ENCODE measurements around the gene RCSD1.

The RCSD1 gene

DNA sequence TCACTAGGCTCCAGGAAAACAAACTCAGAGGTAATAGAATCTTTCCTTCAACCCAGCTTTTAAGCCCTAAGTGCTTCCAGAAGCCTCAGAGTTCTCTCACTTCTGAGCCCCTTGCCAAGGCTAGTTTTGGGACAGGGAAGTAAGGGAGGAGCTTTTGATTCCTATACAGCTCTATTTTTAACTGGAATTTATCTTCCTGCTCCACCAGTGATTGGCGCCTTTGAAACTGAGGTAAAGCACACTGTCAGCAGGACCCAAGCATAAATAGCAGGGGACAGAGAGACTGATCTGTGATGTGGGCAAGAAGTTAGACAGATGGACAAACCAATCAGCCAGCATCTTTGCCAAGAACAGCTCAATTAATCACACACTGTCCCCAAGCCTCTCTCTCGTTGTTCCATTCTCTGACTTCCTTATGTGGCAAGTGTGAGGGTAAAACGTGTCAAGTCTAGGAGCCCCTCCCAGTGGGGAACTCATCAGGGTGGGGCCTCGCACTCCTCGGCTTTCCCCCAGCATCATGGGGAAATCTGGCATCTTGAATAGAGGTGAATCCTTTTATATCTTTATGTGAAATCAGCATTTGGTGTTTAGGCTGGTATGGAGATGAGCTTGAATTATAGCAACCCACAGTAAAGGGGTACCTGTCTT, 51.5 kb downstream of the RCSD1 start:
- Histone ChIP-seq H3K14ac (ENCODE audit: low read length) (peak overlapping the region; percentile 80), H2AFZ (ENCODE audit: insufficient read depth, low read length, poor library complexity) (no peak overlapping the region), H2BK120ac (ENCODE audit: insufficient read depth, low read length, poor library complexity) (peak overlapping the region; percentile 92), H3K79me1 (ENCODE audit: low read length) (peaks cover 50% of the 10 kb centered on the region), H2BK12ac (ENCODE audit: low read length) (peak overlapping the region; percentile 83), H3K27ac (ENCODE audit: low read depth, low read length) (peak overlapping the region; percentile 92), H2AK5ac (ENCODE audit: low read length) (peak overlapping the region; percentile 52), H3K9me3 (ENCODE audit: insufficient read depth, low read depth, low read length) (no peaks in the 10 kb centered on the region), H3K4me2 (ENCODE audit: low read length) (peak overlapping the region; percentile 22), H3K4me1 (ENCODE audit: control insufficient read depth in 1 of 2, insufficient read depth in 2 of 2, low read length in 2 of 2) (peaks cover 53 to 57% of the 10 kb centered on the region in 2 experiments), H3K79me2 (ENCODE audit: control insufficient read depth, insufficient read depth, low read length, poor library complexity) (peaks cover 1% of the 10 kb centered on the region), H3K23ac (ENCODE audit: low read length) (no peak overlapping the region), H4K12ac (ENCODE audit: low read depth, low read length) (no peak overlapping the region), H4K8ac (ENCODE audit: low read depth, low read length) (peak overlapping the region; percentile 54), H3K27me3 (ENCODE audit: insufficient read depth, low read length) (no peaks in the 10 kb centered on the region), H3K4me3 (ENCODE audit: low read depth, low read length) (no peak overlapping the region), H4K91ac (ENCODE audit: low read depth, low read length) (peak overlapping the region; percentile 95), H2BK5ac (ENCODE audit: low read depth, low read length, poor library complexity) (peak overlapping the region; percentile 94), H3K36me3 (ENCODE audit: control insufficient read depth in 1 of 2, insufficient read depth in 2 of 2, low read length in 2 of 2) (no peaks in the 10 kb centered on the region), H3K4ac (ENCODE audit: low read depth, low read length) (peak overlapping the region; percentile 53), H3K18ac (ENCODE audit: low read length) (peak overlapping the region; percentile 86), H3K9ac (ENCODE audit: low read length) (no peak overlapping the region)
- no peak for DNase-seq
- WGBS (ENCODE audit: extremely low coverage, insufficient coverage, insufficient read length), result no CpG with 5 or more reads among the region's 5 CpGs

GRCh38 chr1:167683226-167683625, 53.2 kb downstream of the RCSD1 start:
- WGBS (ENCODE audit: extremely low coverage, insufficient coverage, insufficient read length), result no CpG with 5 or more reads among the region's 6 CpGs
- Histone ChIP-seq H3K27ac (ENCODE audit: low read depth, low read length) (peak overlapping the region; percentile 36), H2BK5ac (ENCODE audit: low read depth, low read length, poor library complexity) (peak overlapping the region; percentile 82), H3K4me1 (ENCODE audit: control insufficient read depth in 1 of 2, insufficient read depth in 2 of 2, low read length in 2 of 2) (peaks cover 56 to 57% of the 10 kb centered on the region in 2 experiments), H3K9ac (ENCODE audit: low read length) (no peak overlapping the region), H3K4me3 (ENCODE audit: low read depth, low read length) (no peak overlapping the region), H3K4me2 (ENCODE audit: low read length) (no peak overlapping the region), H3K36me3 (ENCODE audit: control insufficient read depth in 1 of 2, insufficient read depth in 2 of 2, low read length in 2 of 2) (no peaks in the 10 kb centered on the region), H3K27me3 (ENCODE audit: insufficient read depth, low read length) (no peaks in the 10 kb centered on the region), H4K91ac (ENCODE audit: low read depth, low read length) (peak overlapping the region; percentile 95), H4K12ac (ENCODE audit: low read depth, low read length) (no peak overlapping the region), H2AFZ (ENCODE audit: insufficient read depth, low read length, poor library complexity) (peak overlapping the region; percentile 37), H3K79me2 (ENCODE audit: control insufficient read depth, insufficient read depth, low read length, poor library complexity) (peaks cover 1% of the 10 kb centered on the region), H2AK5ac (ENCODE audit: low read length) (peak overlapping the region; percentile 96), H3K4ac (ENCODE audit: low read depth, low read length) (peak overlapping the region; percentile 65), H3K18ac (ENCODE audit: low read length) (peak overlapping the region; percentile 69), H3K79me1 (ENCODE audit: low read length) (peaks cover 52% of the 10 kb centered on the region), H3K23ac (ENCODE audit: low read length) (no peak overlapping the region), H3K9me3 (ENCODE audit: insufficient read depth, low read depth, low read length) (no peaks in the 10 kb centered on the region), H2BK120ac (ENCODE audit: insufficient read depth, low read length, poor library complexity) (peak overlapping the region; percentile 92), H2BK12ac (ENCODE audit: low read length) (peak overlapping the region; percentile 97), H3K14ac (ENCODE audit: low read length) (peak overlapping the region; percentile 84), H4K8ac (ENCODE audit: low read depth, low read length) (peak overlapping the region; percentile 74)
- no peak for DNase-seq

DNA sequence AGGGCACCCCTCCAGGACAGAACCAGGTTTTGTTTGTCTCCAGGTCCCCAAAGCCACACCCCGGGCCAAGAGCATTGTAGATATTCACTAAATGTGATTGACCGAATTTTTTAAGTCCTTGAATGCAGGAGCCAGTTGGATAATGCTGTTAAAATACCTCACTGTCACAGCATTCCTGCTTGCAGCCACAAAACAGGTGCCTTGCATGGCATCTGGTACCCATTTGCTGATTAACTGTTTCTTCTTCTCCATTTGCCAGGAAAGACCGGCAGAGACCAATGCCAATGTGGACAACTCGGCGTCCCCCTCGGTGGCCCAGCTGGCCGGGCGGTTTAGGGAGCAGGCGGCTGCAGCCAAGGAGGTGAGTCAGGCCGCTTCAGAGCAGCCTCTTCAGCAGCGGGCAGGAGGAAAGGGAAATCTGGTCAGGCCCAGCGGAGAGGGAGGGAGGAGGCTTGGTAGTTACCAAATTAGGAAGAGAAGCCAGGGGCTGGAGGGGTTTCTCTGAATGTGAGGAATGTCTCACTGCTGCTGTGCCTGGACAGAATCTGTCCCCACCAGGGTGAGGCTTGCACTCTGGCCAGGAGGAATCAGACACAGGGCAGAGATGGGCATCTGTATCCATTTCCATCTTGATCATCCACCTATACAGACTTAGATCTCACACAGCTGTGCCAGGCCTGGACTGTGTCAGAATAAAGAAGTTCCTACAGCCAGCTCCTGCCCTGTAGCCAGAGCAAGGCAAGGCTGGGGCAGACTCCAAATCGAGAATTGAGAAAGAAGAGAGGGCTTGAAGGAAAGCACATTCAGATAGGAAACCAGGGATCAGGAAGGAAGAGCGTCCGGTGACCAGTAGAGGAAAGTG, 53.8 kb downstream of the RCSD1 start:
- Histone ChIP-seq H4K8ac (ENCODE audit: low read depth, low read length) (peak overlapping the region; percentile 42), H3K79me1 (ENCODE audit: low read length) (peaks cover 48% of the 10 kb centered on the region), H3K4me1 (ENCODE audit: control insufficient read depth in 1 of 2, insufficient read depth in 2 of 2, low read length in 2 of 2) (peaks cover 52 to 53% of the 10 kb centered on the region in 2 experiments), H2AK5ac (ENCODE audit: low read length) (peak overlapping the region; percentile 93), H3K4ac (ENCODE audit: low read depth, low read length) (peak overlapping the region; percentile 44), H3K27me3 (ENCODE audit: insufficient read depth, low read length) (no peaks in the 10 kb centered on the region), H3K9me3 (ENCODE audit: insufficient read depth, low read depth, low read length) (no peaks in the 10 kb centered on the region), H3K18ac (ENCODE audit: low read length) (peak overlapping the region; percentile 37), H2BK12ac (ENCODE audit: low read length) (peak overlapping the region; percentile 82), H3K36me3 (ENCODE audit: control insufficient read depth in 1 of 2, insufficient read depth in 2 of 2, low read length in 2 of 2) (no peaks in the 10 kb centered on the region), H2BK120ac (ENCODE audit: insufficient read depth, low read length, poor library complexity) (peak overlapping the region; percentile 92), H3K4me3 (ENCODE audit: low read depth, low read length) (no peak overlapping the region), H3K79me2 (ENCODE audit: control insufficient read depth, insufficient read depth, low read length, poor library complexity) (peaks cover 1% of the 10 kb centered on the region), H3K9ac (ENCODE audit: low read length) (no peak overlapping the region), H3K14ac (ENCODE audit: low read length) (peak overlapping the region; percentile 84), H3K4me2 (ENCODE audit: low read length) (no peak overlapping the region), H4K91ac (ENCODE audit: low read depth, low read length) (peak overlapping the region; percentile 95), H4K12ac (ENCODE audit: low read depth, low read length) (no peak overlapping the region), H2AFZ (ENCODE audit: insufficient read depth, low read length, poor library complexity) (peak overlapping the region; percentile 35), H3K23ac (ENCODE audit: low read length) (no peak overlapping the region), H3K27ac (ENCODE audit: low read depth, low read length) (peak overlapping the region; percentile 84), H2BK5ac (ENCODE audit: low read depth, low read length, poor library complexity) (peak overlapping the region; percentile 83)
- no peak for DNase-seq
- no CpG with 5 or more reads among the region's 15 CpGs for WGBS (ENCODE audit: extremely low coverage, insufficient coverage, insufficient read length)

DNA sequence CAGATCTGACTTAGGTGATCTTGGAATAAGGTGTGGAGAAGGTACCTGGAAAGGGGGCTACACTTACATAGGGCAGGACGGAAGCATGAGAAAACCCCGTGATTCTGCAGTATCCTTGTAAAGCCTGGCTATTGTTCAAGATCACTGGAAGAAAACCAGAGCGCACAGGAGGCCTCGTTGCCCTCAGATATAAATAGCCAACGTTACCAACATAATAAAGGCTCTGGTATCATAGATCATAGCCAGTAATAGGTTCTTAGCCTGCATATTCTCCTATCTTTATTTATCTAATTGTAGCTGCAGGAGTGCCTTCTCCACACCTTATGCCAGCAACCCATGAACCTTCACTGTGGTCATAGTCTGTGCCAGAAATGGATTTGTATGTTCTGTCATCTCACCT, 55.8 kb downstream of the RCSD1 start:
- Histone ChIP-seq H3K79me2 (ENCODE audit: control insufficient read depth, insufficient read depth, low read length, poor library complexity) (peaks cover 1% of the 10 kb centered on the region), H3K4me2 (ENCODE audit: low read length) (no peak overlapping the region), H3K4me3 (ENCODE audit: low read depth, low read length) (no peak overlapping the region), H2AFZ (ENCODE audit: insufficient read depth, low read length, poor library complexity) (no peak overlapping the region), H3K23ac (ENCODE audit: low read length) (no peak overlapping the region), H3K79me1 (ENCODE audit: low read length) (peaks cover 39% of the 10 kb centered on the region), H3K9ac (ENCODE audit: low read length) (no peak overlapping the region), H2BK5ac (ENCODE audit: low read depth, low read length, poor library complexity) (no peak overlapping the region), H4K8ac (ENCODE audit: low read depth, low read length) (no peak overlapping the region), H2BK120ac (ENCODE audit: insufficient read depth, low read length, poor library complexity) (no peak overlapping the region), H3K27me3 (ENCODE audit: insufficient read depth, low read length) (no peaks in the 10 kb centered on the region), H3K4me1 (ENCODE audit: control insufficient read depth in 1 of 2, insufficient read depth in 2 of 2, low read length in 2 of 2) (peaks cover 45 to 50% of the 10 kb centered on the region in 2 experiments), H2BK12ac (ENCODE audit: low read length) (peak overlapping the region; percentile 56), H2AK5ac (ENCODE audit: low read length) (no peak overlapping the region), H4K91ac (ENCODE audit: low read depth, low read length) (peak overlapping the region; percentile 32), H3K27ac (ENCODE audit: low read depth, low read length) (no peak overlapping the region), H3K14ac (ENCODE audit: low read length) (no peak overlapping the region), H3K36me3 (ENCODE audit: control insufficient read depth in 1 of 2, insufficient read depth in 2 of 2, low read length in 2 of 2) (no peaks in the 10 kb centered on the region), H3K4ac (ENCODE audit: low read depth, low read length) (no peak overlapping the region), H4K12ac (ENCODE audit: low read depth, low read length) (no peak overlapping the region), H3K18ac (ENCODE audit: low read length) (no peak overlapping the region), H3K9me3 (ENCODE audit: insufficient read depth, low read depth, low read length) (no peaks in the 10 kb centered on the region)
- WGBS (ENCODE audit: extremely low coverage, insufficient coverage, insufficient read length), result no CpG with 5 or more reads among the region's 5 CpGs
- DNase-seq, result no peak

All from trophoblast cell (in vitro differentiated cells and primary cell).